ENCODE results near the gene INSRR.

The INSRR gene

DNA sequence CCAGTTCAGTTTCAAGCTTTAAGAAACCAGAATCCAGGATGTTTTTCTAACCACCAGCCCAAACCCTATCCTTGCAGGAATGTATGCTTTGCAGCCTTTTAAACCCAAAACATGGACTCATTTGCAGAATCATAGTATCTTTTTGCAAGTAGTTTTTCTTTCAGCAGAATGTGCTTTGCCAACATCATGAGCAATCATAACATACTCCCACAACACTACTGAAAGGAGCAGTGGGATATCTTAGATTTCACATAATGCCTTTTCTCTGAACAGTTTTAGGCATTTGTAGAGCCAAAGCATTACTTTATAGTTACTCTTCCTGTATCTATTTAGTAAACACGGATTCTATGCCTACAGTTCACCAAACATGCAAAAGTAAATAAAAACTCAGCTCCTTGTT is 32.3 kb downstream of the INSRR start:
- DNase-seq (ENCODE audit: low spot score), result no peak

DNA sequence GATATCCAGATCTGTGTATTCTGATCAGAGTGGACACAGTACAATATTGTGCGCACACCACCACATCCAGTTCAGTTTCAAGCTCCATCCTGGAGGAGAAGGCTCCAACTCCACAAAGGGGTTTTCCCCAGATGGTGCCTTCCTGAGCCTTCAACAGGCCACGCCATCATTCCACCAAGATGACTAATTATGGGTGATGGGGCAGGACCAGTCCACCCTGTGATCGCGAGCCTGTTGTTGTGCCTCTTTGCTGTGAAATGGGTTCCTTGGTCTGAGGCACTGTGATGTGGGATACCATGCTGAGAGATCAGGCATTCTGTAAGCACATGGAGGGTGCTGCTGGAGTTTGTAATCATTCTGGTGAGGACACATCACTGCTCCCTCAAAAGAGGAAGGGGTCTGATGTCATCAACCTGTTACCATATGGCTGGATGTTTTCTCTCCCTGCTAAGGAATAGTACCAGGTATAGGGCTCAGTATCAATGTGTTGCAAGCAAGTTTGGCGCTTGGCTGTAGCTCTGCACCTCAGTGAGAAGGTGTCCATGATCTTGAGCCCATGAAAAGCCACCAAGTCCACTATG is 35.6 kb downstream of the INSRR start:
- no peak for DNase-seq (ENCODE audit: low spot score)

DNA sequence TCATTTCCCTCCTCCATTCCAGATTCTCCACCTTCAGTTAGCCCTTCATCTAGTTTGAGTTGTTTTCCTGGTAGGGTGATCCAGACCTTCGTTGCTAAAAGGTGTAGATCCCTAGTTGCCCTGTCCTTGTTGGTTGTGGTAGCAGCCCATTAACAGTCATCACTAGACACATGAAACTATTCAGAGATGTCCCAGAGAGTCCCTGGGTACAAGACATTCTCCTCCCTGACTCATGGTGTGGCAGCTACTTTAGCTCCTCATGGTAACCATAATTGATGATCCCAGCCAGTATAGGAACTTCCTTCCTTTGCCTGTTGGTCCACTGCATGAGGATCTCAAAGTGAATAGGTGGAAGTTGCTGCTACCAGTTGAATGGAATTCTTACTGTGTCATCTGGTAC is 36.2 kb downstream of the INSRR start:
- DNase-seq (ENCODE audit: low spot score), result no peak

DNA sequence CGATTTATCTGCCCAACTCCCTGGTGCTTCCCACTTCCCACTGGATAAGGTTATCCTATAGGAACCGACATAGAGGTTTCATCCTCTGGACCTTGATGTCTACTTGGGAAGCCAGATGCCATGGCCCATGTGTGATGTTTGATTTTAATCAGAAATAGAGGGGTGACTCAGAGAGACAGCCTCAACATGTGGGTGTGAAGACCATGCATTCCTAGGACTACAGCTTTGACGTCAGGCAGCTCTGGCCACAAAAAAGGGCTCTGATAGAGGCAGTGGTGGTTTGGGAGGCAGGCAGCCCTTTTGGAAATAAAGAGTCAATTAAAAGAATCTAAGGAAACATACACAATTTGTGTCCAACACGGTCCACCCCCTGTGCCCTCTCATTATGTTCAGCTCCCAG is 37.1 kb downstream of the INSRR start:
- no peak for DNase-seq (ENCODE audit: low spot score)

DNA sequence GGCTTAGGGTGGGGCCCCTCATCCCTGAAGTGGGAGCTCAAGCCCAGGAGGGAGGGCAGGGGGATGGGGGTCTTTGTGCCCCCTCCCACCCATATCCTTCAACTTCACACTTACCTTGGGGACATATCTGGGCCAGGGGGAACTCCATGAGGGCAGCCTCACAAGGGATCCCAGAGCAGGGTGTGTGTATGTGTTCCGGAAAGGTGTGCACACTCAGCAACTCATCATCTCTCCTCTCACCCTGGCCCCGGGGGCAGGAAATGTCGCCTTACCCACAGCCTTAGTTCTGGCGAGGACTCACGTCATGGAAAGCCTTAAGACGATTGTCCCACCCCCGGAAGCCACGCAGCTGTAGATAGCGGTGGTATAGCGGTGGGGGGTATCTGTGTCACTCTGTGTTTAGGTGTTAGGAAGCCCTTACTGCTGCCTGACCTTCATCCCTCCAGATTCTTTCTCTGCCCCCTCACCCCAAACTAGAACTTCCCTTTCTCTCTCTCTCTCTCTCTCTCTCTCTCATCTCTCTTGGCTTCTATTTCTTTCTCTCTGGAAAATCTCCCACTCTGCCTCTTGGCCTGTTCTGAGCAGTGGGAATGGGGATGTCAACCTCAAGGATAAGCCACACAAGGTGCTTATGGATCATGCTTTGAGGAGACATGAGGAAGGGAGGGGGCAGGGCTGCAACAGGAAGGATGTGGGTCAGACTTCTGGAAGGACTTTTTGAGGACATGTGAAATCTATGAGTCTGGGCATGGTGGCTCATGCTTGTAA is 42.2 kb downstream of the INSRR start, which contains the start of gene SH2D2A:
TSS of gene SH2D2A (minus strand) at position 288 of the 768 bp plus-strand sequence. CDS start at position 148, 140 bp downstream.
- DNase-seq (ENCODE audit: low spot score), result no peak

DNA sequence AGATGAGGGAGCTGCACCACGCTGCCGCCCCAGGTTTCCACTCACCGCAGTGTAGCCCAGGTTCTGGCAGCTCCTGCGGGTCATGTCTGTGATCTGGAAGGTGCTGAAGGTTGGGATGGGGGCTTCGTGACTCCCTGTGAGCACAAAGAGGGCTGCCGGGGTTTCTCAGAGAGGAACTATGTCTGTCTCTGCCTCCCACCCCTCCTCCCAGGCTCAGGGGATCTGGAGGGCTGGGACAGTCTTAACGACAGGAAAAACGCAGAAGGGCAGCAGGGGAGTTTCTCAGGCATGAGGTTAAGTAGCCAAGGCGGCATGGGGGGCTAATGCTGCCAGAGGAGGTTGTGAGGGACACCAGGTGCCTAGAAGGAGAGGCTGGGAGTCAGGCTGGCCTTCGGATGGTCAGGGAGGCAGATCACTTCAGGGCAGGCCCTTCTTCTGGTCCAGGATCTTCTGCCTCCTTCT is 42.9 kb downstream of the INSRR start:
- DNase-seq (ENCODE audit: low spot score), result no peak

DNA sequence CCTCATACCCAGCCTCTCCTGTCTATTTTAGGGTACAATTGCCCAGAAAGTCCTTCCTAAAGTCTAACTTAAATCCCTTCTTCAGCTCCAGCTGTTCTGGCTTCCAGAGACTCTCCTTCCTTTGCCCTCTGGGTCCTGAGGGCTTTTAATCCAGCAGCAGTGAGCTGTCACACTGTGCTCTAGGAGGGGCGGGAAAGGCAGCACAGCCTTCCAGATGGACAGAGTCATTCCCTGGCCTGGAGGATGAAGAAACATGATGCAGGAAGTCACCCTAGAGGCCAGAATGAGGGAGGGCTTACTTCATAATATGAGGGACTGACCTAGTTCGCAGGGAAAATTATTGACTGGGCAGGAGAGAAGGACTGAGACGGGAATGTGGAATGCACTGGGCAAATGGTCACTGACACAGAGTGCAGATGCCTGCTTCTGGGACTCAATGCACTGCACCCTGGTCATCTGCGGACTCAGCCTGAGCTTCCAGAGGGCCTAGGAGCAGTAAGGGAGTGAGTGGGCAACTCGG is 43.5 kb downstream of the INSRR start:
- no peak for DNase-seq (ENCODE audit: low spot score)

DNA sequence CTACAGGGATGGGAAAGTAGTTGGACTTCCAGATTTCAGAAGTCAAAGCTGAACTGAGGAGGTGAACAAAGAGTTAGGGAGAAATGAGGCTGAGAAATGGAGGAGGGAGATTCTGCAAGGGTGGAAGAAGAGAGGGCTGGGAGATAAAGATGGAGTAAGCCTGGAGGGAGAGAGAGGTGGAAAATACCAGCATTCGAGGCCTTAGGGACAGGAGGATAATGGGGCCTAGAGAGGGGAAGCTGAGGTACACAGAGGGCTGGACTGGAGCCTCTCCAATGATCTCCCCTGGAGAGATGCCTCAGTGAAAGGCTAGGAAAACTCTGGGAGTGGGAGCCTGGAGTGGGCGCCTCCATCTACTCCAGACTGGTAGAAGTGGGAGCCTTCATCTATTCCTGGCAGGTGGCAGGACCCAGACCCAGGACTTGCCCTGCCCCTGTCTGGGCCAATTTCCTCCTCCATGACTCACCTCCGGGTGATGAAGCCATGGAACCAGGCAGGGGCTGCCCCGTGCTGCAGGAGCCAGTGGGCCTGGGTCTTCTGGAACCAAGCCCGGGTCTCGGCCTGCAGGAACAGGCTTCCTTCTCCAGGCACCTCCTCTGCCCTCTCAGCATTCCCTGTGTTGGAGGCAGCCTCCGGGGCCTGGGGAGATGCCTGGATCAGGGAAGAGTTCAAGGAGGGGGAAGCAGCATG is 44.2 kb downstream of the INSRR start:
- no peak for DNase-seq (ENCODE audit: low spot score)

DNA sequence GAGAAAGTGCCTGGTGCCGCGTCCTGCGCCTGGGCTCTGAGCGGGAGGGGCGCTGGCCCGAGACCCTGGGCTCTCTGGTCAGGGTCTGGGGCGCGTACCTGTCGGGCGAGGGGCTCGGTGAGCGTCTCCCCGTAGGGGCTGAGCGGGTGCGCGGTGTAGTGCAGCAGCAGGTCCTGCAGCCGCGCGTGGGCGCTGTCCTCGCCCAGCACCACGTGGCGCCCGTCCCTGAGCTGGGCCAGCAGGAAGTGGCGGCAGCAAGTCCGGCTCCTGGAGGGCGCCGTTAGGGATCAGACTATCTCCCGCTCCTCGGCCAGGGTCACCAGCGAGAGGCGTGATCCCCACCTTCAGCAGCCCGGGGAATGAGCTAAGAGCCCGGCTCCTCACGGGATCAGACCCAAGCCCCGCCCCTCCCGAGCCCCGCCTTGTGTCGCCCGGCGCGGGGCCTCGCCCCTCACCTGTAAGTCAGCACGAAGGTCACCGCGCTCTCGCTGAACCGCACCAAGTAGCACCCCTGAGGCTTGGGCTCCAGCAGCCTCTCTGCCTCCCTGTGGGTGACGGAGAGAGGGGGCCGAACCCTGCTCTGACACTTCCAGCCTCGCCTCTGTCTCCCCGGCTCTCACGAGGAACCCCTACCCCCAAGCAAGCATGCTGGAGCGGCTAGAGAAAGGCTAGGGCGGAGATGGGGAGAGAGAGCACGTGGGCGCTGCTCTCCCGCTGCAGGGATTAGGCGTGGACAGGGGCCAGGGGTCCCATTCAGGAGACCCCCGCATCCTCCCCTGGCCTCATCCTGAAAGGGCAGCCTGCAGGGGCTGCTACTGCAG is 45.0 kb downstream of the INSRR start:
- peak; percentile 90 for DNase-seq (ENCODE audit: low spot score)

DNA sequence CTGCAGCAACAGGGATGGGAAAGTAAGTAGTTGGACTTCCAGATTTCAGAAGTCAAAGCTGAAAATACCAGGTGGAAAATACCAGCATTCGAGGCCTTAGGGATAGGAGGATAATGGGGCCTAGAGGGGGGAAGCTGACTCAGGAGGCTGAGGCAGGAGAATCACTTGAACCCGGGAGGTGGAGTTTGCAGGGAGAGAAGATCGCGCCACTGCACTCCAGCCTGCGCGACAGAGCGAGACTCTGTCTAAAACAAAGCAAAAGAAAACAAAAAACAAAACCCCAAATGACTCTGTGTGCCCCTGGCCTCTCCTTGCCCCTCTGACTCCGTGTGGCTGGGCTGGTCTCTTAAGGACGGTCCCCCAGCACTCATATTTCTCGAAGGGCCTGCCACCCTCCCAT is 45.6 kb downstream of the INSRR start:
- peak; percentile 10 for DNase-seq (ENCODE audit: low spot score)

DNA sequence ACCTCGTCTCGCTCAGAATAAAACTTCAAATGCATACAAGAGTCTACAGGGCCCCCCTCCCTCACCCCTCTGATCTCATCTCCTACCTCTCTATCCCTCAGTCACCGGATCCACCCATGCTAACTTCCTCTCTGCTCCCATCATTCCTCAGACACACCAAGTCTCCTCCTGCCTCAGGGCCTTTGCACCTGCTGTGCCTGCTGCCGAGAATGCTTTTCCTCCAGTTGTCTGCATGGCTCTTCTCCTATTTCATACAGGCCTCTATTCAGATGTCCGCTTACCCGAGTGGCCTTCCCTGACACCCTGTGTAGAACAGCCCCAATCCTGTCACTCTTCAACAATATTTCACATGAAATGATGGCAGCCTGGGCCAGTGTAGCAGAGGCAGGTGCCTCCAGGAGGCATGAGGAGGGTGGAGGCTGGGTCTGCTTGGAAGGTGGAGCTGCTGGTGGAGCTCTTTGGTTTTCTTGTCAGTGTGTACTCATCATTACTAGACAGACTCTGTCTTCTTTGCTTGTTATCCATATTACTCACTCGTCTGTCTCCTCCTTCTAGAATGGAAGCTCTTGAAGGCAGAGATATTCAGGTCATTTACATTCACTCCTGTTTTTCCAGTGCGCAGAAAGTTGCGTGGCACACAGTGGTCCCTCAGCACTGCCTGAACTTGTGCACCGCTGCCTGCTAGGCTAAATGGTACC is 46.5 kb downstream of the INSRR start:
- peak; percentile 14 for DNase-seq (ENCODE audit: low spot score)

DNA sequence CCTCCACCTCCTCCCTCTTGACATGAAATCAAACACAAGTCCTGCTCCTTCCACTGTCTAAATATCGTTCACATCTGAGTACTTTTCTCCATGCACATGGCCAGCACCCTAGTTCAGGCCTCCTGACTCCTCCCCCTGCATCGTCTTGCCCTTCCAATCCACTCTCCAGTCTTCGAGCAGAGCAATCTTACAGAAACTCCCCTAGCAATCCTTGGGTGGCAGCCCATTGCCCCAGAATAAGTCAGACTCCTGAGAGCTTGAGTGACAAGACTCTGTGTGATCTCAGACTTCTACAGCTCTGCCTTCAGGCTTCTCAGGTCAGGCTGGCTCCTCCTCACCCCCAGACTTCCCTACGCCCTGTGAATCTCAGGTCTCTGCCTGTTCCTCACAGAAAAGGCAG is 47.7 kb downstream of the INSRR start:
- DNase-seq (ENCODE audit: low spot score), result peak; percentile 21

DNA sequence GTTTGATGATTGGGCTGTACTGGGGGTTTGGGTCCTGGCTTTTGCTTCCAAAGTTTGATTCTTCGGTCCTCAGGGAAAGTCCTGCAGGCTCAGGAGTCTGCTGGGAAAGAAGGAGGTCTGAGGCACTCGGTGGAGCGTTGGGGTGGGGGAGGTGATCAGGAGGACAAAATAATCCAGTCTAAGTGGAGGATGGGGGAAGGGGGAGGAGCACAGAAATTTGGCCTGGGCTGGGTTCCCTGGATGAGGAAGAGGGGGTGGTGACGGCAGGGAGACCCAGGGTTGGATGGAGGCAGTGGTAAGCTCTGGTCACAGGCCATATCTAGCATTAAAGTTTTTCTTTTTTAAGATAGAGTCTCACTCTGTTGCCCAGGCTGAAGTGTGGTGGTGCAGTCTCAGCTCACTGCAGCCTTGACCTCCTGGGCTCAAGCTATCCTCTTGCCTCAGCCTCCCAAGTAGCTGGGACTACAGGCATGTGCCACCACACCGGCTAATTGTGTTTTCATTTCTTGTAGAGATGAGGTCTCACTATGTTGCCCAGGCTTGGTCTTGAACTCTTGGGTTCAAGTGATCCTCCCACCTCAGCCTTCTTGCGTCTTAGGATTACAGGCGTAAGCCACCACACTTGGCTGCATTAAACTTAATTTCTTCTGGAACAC is 49.1 kb downstream of the INSRR start:
- DNase-seq (ENCODE audit: low spot score), result no peak

DNA sequence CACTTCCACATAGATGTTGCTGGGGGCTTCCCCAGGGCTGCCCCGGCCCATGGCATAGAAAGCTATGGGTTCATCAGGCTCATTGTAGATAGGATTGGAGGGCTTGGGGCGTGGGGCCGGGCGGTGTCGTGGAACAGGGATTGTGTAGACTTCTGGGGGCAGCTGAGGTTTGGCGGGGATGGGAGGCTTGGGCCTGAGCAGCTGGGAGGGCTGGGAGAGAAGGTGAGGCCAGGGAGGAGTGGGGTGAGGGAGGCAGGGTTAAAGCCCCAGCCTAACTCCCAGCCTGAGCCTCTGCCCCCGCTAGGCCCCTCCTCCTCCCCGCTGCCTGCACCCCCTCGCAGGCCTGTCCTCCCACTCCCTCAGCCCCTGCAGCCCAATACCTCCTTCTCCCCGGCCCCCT is 49.6 kb downstream of the INSRR start:
- peak; percentile 32 for DNase-seq (ENCODE audit: low spot score)

DNA sequence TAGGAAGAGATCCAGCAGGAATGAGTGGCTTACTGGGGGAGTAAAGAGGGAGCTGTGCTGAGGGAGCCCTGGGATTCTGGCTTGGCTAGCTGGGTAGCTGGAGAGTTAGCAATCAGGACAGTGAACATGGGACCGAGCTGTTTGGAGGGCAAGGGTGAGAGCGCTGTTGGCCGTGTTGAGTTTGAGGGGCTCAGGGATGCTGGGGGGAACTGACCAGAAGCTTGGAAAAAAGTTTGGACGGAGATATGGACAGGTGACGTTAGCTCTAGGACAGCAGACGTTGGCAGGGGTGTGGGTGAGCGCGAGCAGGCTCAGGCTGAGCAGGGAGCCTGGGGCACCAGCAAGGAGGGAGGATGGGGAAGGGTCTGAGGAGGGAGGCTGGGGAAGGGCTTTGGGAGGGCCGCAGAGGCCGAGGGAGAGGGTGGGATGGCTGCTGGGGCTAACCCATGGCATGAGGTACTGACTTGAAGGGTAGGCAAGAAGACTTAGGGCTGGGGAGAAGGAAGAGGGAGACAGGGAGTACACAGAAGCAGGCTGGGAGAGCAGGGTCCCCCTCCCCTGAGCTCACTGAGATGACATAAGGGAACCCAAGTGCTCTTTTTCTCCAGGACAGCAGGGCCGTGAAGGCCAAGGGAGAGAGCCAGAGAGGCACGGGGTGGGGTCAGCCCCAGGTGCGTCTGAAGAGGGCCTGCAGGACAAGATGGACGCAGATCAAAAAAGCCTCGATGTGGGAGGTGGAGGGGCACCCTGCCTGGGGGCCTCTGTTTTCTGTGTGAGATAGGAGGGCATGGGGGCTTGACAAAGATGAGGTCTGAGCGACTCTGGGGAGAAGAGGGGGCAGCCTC is 50.5 kb downstream of the INSRR start:
- DNase-seq (ENCODE audit: low spot score), result peak; percentile 21

DNA sequence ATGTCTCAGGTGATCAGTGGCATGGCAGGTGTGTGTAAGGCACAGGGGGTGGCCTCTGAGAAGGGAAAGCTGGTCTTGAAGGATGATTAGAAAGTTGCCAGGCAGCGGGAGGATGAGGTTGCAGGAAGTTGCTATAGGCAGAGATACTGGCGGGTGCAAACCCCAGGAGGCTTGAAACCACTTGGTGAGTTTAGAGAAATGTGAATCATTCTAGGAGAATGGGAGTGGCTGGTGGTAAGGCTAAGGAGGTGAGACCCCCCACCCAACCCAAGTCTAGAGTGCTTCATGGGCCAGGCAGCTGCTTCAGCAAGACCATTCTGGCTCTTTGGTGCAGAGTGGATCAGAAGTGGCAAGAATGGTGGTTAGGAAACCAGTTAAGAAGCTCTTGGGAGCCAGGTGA is 51.3 kb downstream of the INSRR start:
- no peak for DNase-seq (ENCODE audit: low spot score)

DNA sequence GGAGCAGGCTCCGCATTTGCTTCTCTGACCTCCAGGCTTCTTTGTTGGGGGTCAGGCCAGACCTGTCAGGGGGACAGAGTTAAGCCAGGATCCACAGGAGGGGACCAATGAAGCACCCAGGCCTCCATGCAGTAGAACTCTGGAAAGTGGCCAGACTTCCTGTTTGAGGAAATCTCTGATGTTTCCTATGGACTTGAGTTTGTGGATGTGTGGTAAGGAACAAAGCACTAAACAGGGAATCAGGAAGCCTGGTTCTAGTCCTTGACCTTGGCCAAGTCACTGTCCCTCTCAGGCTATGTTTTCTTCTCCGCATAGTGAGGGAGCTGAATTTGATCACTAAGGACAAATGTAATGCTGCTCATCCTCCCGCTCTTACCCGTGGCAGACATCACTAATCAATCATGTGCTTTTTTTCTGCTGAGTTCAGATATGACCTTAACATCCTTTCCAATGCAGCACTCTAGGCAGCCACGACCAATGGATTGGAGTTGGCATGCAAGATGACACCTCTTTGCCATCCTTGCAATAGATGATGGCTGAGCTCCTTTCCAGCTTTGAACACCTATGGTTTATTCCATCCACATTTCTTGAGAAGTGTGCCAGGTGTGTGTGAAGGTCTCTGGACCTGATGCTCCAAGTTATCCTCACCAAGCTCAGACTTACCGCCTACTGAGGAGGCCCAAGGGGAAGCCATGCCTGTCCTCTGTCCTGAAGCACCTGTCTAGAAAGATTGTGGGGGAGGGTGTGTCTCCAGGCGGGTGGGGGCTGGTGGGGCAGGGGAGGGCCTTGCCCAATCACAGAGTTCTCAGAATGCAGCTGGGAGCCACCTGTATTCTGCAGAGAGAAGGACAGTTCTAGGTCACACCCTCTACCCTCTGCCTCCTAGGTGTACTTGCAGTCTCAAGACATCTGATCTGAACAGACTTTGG is 52.1 kb downstream of the INSRR start:
- no peak for DNase-seq (ENCODE audit: low spot score)

DNA sequence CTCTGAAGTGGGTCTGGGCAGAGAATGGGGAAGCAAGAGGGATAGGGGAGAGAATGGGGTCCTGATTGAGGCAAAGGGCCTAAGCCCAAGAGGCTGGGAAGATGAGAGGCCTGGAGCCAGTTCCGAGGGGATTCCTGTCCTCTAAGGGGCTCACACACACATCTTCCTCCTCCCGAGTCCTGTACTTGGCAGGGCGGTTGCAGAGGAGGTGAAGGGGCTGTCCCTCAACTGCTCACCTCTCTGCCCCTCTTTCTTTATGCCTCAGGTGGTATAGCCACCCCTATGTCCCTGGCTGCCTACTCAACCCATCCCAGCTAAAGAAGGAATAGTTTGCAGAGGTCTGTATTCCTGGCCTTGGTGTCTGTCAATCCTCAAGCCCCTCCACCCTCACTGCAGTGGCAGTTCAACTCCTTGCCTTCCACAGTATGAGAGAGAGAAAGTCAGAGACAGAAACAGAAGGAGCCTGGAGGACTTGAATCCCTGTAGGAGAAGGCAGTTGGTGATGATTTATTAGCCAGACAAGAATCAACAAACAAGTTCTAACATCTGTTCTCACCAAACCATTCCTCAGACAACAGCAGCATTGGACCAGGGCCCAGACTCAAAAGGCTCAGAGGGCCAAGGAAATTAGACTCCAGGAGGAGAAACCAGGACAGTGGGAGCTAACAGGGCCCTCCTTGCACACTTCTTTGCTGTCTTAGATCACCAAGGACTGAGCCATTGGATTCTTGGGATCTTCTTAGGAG is 53.0 kb downstream of the INSRR start:
- no peak for DNase-seq (ENCODE audit: low spot score)
